Measurements from ENCODE around the gene CACNA1F. TPM values are rescaled to one million over a fixed set of nuclear protein-coding genes. Genes with fewer than 3 reads are reported as not detected.

Gene CACNA1F
- total RNA-seq, 2 experiments from 2014 or later, result not detected

DNA sequence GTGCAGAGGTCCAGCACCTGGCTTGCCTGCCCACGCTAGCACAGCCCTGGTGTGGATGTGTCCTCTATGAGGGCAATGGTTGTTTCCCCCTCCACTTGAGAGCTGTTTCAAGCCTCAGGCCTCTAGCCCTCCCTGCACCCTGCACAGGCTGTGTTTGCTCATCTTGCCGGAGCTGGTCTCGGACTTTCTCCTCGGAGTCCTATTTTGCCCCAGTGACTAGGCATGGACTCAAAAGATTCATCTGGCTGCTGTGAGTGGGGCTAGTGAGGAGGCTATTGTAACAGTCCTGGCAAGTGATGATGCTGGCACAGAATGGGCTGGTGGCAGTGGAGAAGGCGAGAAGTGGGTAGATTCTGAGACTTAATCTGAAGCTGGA lies 25.6 kb upstream of the CACNA1F start:
- Histone ChIP-seq H3K79me2 (ENCODE audit: insufficient read depth, low read depth, low read length) (no peaks in the 10 kb centered on the region), H3K4me3 (ENCODE audit: low read depth, low read length, poor library complexity, severe bottlenecking) (no peak overlapping the region), H4K20me1 (ENCODE audit: insufficient read depth, low read length) (no peaks in the 10 kb centered on the region), H3K4me2 (ENCODE audit: low read length) (no peak overlapping the region), H3K4me1 (ENCODE audit: insufficient read depth, low read length, poor library complexity, severe bottlenecking) (peaks cover 7% of the 10 kb centered on the region), H3K36me3 (ENCODE audit: insufficient read depth, low read length) (no peaks in the 10 kb centered on the region), H3K27ac (ENCODE audit: low read depth, low read length, poor library complexity, severe bottlenecking) (no peak overlapping the region), H2AFZ (ENCODE audit: low read length) (no peak overlapping the region), H3K9me2 (ENCODE audit: insufficient read depth, low read length) (no peaks in the 10 kb centered on the region), H3K9me3 (ENCODE audit: low read length) (no peaks in the 10 kb centered on the region)
- TF ChIP-seq CTCF (conservative IDR thresholded peaks at IDR 0.05; ENCODE audit: low read length) (no peak), EZH2phosphoT487 (IDR thresholded peaks at IDR 0.05; ENCODE audit: borderline replicate concordance, low read depth, low read length) (no peak)
- no peak for DNase-seq (ENCODE audit: low spot score)
- no TSS peak for BruUV-seq (replicated peaks)
- intact Hi-C loops (cut with micrococcal nuclease; ENCODE audit: unreplicated experiment), result no loop called here
- ChIA-PET POLR2A (no interaction called here), CTCF (ENCODE audit: unreplicated experiment) (no interaction called here)

DNA sequence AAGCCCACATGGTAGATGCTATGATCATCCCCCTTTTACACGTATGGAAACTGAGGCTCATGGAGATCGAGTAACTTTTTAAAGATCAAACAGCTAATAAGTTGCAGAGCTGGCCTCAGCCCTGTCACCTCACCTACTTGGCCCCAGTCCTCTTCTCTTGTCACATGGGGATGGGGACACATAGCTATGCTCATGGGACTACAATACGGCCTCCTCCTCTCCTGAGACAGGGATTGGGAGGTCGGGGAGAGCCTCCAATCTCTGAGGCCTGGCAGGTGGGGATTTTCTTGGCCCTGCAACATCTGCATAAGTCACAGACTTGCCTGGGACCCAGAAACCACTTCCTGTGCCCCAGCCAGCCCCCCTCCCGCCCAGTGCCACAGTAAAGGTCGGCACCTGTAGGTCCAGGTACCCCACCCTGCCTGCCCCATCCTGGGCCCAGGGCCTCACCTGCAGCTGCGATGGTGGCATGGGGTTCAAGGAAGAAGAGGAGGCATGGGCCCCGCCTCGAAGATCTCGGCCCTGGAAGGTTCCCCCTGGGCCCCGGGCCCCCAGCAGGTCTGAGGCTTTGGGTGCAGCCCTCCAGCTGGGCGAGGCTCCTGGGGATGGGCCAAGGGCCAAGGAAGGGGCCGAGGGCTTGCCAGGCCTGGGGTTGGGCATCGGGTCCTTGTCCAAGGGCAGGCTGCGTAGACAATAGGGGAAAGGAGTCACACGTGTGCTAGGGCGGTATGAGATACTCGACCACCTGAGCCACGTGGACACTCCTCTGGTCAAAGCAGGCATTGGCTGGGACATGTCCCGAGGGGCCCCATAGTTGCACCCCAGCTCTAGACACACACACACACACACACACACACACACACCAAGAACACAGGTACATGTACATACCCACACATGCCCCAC lies 25.0 kb upstream of the CACNA1F start:
- Histone ChIP-seq H3K4me1 (ENCODE audit: insufficient read depth, low read length, poor library complexity, severe bottlenecking) (peaks cover 7% of the 10 kb centered on the region), H4K20me1 (ENCODE audit: insufficient read depth, low read length) (no peaks in the 10 kb centered on the region), H3K27ac (ENCODE audit: low read depth, low read length, poor library complexity, severe bottlenecking) (no peak overlapping the region), H3K36me3 (ENCODE audit: insufficient read depth, low read length) (no peaks in the 10 kb centered on the region), H3K79me2 (ENCODE audit: insufficient read depth, low read depth, low read length) (no peaks in the 10 kb centered on the region), H3K4me2 (ENCODE audit: low read length) (no peak overlapping the region), H2AFZ (ENCODE audit: low read length) (no peak overlapping the region), H3K9me2 (ENCODE audit: insufficient read depth, low read length) (no peaks in the 10 kb centered on the region), H3K4me3 (ENCODE audit: low read depth, low read length, poor library complexity, severe bottlenecking) (no peak overlapping the region), H3K9me3 (ENCODE audit: low read length) (no peaks in the 10 kb centered on the region)
- TF ChIP-seq EZH2phosphoT487 (IDR thresholded peaks at IDR 0.05; ENCODE audit: borderline replicate concordance, low read depth, low read length) (no peak), CTCF (conservative IDR thresholded peaks at IDR 0.05; ENCODE audit: low read length) (no peak)
- no peak for DNase-seq (ENCODE audit: low spot score)
- intact Hi-C loops (cut with micrococcal nuclease; ENCODE audit: unreplicated experiment), result no loop called here
- no TSS peak for BruUV-seq (replicated peaks)
- ChIA-PET CTCF (ENCODE audit: unreplicated experiment) (no interaction called here), POLR2A (interaction anchor here (1.4 kb wide), 1 partner anchor 11 kb away, joined by 3 read pairs; no protein-coding TSS in a partner anchor)

Data from OCI-LY7 (cell line).